HEK293 (cell line): Measurements from ENCODE around the gene CC2D2B.

Experiments
- BCL11A ChIP-seq: fragments of 450-650 bp; formaldehyde crosslinking; IDR thresholded peaks from 2 replicates; pipeline ENCODE4 v1.5.1; 2016; ENCODE audit warnings: low read depth, missing biosample characterization, missing genetic modification characterization
- CTCF ChIP-seq: fragments of 450-650 bp; formaldehyde crosslinking; IDR thresholded peaks from 2 replicates; pipeline ENCODE4 v1.5.1; 2016; ENCODE audit warnings: missing biosample characterization, missing genetic modification characterization
- EGR2 ChIP-seq: fragments of 450-650 bp; formaldehyde crosslinking; IDR thresholded peaks from 2 replicates; pipeline ENCODE4 v1.5.1; 2016; ENCODE audit warnings: low read depth, missing biosample characterization, missing genetic modification characterization
- KLF16 ChIP-seq: fragments of 450-650 bp; formaldehyde crosslinking; IDR thresholded peaks from 2 replicates; pipeline ENCODE4 v1.5.1; 2017; ENCODE audit warnings: missing biosample characterization, missing genetic modification characterization
- REST ChIP-seq: fragments of 450-650 bp; formaldehyde crosslinking; IDR thresholded peaks from 2 replicates; pipeline ENCODE4 v1.5.1; 2016; ENCODE audit warnings: missing biosample characterization, missing genetic modification characterization
- ZBTB21 ChIP-seq: fragments of 450-650 bp; formaldehyde crosslinking; IDR thresholded peaks from 2 replicates; pipeline ENCODE4 v1.5.1; 2017; ENCODE audit warnings: missing biosample characterization, missing genetic modification characterization
- ZBTB7A ChIP-seq: fragments of 450-650 bp; formaldehyde crosslinking; IDR thresholded peaks from 2 replicates; pipeline ENCODE4 v1.5.1; 2016; ENCODE audit warnings: low read depth, missing biosample characterization, missing genetic modification characterization
- ZNF501 ChIP-seq: fragments of 450-650 bp; formaldehyde crosslinking; IDR thresholded peaks from 2 replicates; pipeline ENCODE4 v1.5.1; 2016; ENCODE audit warnings: missing biosample characterization, missing genetic modification characterization
- ZNF555 ChIP-seq: fragments of 450-650 bp; formaldehyde crosslinking; conservative IDR thresholded peaks from 2 replicates; pipeline ENCODE4 v1.5.1; 2017; ENCODE audit warnings: missing biosample characterization, mild to moderate bottlenecking, missing genetic modification characterization, inconsistent platforms
- ZNF768 ChIP-seq: fragments of 450-650 bp; formaldehyde crosslinking; IDR thresholded peaks from 2 replicates; pipeline ENCODE4 v1.5.1; 2018; ENCODE audit warnings: missing biosample characterization, mild to moderate bottlenecking, missing genetic modification characterization

GRCh38 chr10:96014473-96015102, 106.8 kb downstream of the CC2D2B start:
- no peak for TF ChIP-seq ZBTB7A (tag by site-specific recombination)
- no peak for TF ChIP-seq ZNF501 (tag by site-specific recombination)
- no peak for TF ChIP-seq CTCF (tag by site-specific recombination)
- TF ChIP-seq ZBTB21 (tag by site-specific recombination) = no peak
- no peak for TF ChIP-seq ZNF555
- TF ChIP-seq BCL11A (tag by site-specific recombination) = no peak
- no peak for TF ChIP-seq REST (tag by site-specific recombination)
- TF ChIP-seq KLF16 (tag by site-specific recombination) = no peak
- TF ChIP-seq EGR2 = no peak
- no peak for TF ChIP-seq ZNF768
